ENCODE results near the gene SLC35F1. TPM values are rescaled to one million over a fixed set of nuclear protein-coding genes. Genes with fewer than 3 reads are reported as not detected.

SLC35F1 gene
- total and polyA plus RNA-seq, 3 donors from 2014 or later: 1.4 to 1.8 (median 1.6) TPM

DNA sequence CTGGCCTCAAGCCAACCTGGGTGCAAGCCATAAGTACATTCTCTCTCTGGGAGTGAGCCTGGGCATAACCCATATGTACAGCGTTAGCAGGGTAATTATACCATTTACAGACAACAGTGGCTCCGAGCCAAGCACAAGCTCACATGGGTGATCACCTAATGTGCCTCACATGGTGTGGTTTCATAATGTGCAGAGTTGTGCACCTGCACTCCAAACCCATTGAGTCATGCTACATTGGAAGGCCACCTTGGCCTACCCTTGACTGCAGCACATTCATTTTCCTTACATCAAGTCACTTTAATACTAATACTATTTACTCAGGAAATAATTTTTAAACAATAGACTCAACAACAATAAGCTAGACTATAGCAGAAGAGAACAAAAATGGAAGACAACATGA, 446.5 kb downstream of the SLC35F1 start:
- H3K36me3 ChIP-seq (ENCODE audit: low read depth, missing control alignments): no peaks in the 10 kb centered on the region
- 95 to 98% methylated on average over 2 of the region's 2 CpGs for WGBS, 2 donors
- H3K4me3 ChIP-seq: no peak overlapping the region
- H3K27me3 ChIP-seq: no peaks in the 10 kb centered on the region
- H3K27ac ChIP-seq: no peak overlapping the region
- TF ChIP-seq, protein P1, sequence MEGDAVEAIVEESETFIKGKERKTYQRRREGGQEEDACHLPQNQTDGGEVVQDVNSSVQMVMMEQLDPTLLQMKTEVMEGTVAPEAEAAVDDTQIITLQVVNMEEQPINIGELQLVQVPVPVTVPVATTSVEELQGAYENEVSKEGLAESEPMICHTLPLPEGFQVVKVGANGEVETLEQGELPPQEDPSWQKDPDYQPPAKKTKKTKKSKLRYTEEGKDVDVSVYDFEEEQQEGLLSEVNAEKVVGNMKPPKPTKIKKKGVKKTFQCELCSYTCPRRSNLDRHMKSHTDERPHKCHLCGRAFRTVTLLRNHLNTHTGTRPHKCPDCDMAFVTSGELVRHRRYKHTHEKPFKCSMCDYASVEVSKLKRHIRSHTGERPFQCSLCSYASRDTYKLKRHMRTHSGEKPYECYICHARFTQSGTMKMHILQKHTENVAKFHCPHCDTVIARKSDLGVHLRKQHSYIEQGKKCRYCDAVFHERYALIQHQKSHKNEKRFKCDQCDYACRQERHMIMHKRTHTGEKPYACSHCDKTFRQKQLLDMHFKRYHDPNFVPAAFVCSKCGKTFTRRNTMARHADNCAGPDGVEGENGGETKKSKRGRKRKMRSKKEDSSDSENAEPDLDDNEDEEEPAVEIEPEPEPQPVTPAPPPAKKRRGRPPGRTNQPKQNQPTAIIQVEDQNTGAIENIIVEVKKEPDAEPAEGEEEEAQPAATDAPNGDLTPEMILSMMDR (IDR thresholded peaks at IDR 0.05): no peak
- TF ChIP-seq POLR2A (IDR thresholded peaks at IDR 0.05): no peak
- intact Hi-C loops (cut with DNase I; ENCODE audit: low total_unique reads): no loop called here
- no peaks in the 10 kb centered on the region for H3K9me3 ChIP-seq
- DNase-seq: no peak
- no peaks in the 10 kb centered on the region for H3K4me1 ChIP-seq

GRCh38 chr6:118354641-118355040, 447.6 kb downstream of the SLC35F1 start:
- intact Hi-C loops (cut with DNase I; ENCODE audit: low total_unique reads): no loop called here
- no peak for DNase-seq
- no peaks in the 10 kb centered on the region for H3K27me3 ChIP-seq
- 71 to 82% methylated on average over 2 of the region's 2 CpGs for WGBS, 2 donors
- H3K4me1 ChIP-seq: no peaks in the 10 kb centered on the region
- no peak for TF ChIP-seq POLR2A (IDR thresholded peaks at IDR 0.05)
- TF ChIP-seq, protein P1 (IDR thresholded peaks at IDR 0.05): no peak
- H3K9me3 ChIP-seq: no peaks in the 10 kb centered on the region
- H3K4me3 ChIP-seq: no peak overlapping the region
- no peak overlapping the region for H3K27ac ChIP-seq
- no peaks in the 10 kb centered on the region for H3K36me3 ChIP-seq (ENCODE audit: low read depth, missing control alignments)

- H3K36me3 ChIP-seq (ENCODE audit: low read depth, missing control alignments): no peaks in the 10 kb centered on the region
- no peak for DNase-seq
- H3K9me3 ChIP-seq: no peaks in the 10 kb centered on the region
- intact Hi-C loops (cut with DNase I; ENCODE audit: low total_unique reads): no loop called here
- no peak overlapping the region for H3K27ac ChIP-seq
- no peak overlapping the region for H3K4me3 ChIP-seq
- TF ChIP-seq, protein P1 (IDR thresholded peaks at IDR 0.05): no peak
- TF ChIP-seq POLR2A (IDR thresholded peaks at IDR 0.05): no peak
- H3K27me3 ChIP-seq: no peaks in the 10 kb centered on the region
- 88 to 89% methylated on average over 1 of the region's 1 CpG for WGBS, 2 donors
- no peaks in the 10 kb centered on the region for H3K4me1 ChIP-seq
These were observed 449.0 kb downstream of the SLC35F1 start for GRCh38 chr6:118356054-118356453.

DNA sequence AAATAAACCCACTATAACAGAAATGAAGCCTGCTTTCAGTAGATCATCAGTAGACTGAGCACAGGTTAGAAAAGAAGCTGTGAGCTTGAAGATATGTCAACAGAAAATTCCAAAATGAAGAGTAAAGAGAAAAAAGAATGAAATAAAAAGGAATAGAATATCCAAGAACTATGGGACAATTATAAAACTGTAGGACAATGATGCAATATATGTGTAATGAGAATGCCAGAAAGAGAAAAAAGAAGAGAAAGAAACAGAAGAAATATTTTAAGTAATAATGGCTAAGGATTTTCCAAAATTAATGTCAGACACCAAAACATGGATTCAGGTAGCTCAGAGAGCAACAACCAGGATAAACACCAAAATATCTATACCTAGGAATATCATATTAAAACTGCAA, 449.6 kb downstream of the SLC35F1 start:
- H3K36me3 ChIP-seq (ENCODE audit: low read depth, missing control alignments): no peaks in the 10 kb centered on the region
- no peaks in the 10 kb centered on the region for H3K9me3 ChIP-seq
- intact Hi-C loops (cut with DNase I; ENCODE audit: low total_unique reads): no loop called here
- TF ChIP-seq, protein P1 (IDR thresholded peaks at IDR 0.05): no peak
- no peak overlapping the region for H3K4me3 ChIP-seq
- no peaks in the 10 kb centered on the region for H3K27me3 ChIP-seq
- H3K27ac ChIP-seq: no peak overlapping the region
- no peak for DNase-seq
- H3K4me1 ChIP-seq: no peaks in the 10 kb centered on the region

Other genes starting within 250 kb of the SLC35F1 start
- 10 to 100 TPM; 16.6 to 21.5 TPM for gene NUS1, start 231.8 kb upstream of the SLC35F1 start, total RNA-seq
- gene NUS1, start 231.8 kb upstream of the SLC35F1 start, polyA plus RNA-seq (ENCODE audit: insufficient read depth, low read depth, low replicate concordance): 20.2 TPM

Data from testis (tissue), 3 donors.